Measurements from ENCODE around the gene ANTXR2.

Gene ANTXR2

DNA sequence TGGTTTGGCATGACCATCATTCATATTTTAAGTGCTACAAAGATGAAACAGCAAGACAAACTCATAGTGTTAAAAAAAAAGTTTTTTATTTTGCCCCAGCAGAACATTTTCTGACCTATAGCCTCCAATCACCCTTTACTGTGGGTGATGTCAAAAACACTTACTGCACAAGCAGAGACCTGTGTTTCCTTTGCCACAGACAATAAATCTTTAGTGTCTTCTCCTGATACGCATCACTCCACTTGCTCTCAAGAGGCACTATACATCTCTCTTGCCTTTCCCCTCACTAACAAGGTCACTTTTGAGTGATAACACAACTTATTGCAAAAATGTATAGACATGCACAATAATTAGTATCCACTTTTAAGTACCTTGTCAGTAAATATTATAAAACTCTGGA lies 125.6 kb downstream of the ANTXR2 start:
- Histone ChIP-seq H3K36me3 (no peaks in the 10 kb centered on the region), H3K27me3 (no peaks in the 10 kb centered on the region), H3K9me3 (no peaks in the 10 kb centered on the region), H3K4me3 (ENCODE audit: low read depth, low read length) (no peak overlapping the region), H3K4me1 (no peaks in the 10 kb centered on the region)
- TF ChIP-seq, protein P1, sequence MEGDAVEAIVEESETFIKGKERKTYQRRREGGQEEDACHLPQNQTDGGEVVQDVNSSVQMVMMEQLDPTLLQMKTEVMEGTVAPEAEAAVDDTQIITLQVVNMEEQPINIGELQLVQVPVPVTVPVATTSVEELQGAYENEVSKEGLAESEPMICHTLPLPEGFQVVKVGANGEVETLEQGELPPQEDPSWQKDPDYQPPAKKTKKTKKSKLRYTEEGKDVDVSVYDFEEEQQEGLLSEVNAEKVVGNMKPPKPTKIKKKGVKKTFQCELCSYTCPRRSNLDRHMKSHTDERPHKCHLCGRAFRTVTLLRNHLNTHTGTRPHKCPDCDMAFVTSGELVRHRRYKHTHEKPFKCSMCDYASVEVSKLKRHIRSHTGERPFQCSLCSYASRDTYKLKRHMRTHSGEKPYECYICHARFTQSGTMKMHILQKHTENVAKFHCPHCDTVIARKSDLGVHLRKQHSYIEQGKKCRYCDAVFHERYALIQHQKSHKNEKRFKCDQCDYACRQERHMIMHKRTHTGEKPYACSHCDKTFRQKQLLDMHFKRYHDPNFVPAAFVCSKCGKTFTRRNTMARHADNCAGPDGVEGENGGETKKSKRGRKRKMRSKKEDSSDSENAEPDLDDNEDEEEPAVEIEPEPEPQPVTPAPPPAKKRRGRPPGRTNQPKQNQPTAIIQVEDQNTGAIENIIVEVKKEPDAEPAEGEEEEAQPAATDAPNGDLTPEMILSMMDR (IDR thresholded peaks at IDR 0.05; ENCODE audit: low read depth, low read length), result no peak
- DNase-seq, result no peak

DNA sequence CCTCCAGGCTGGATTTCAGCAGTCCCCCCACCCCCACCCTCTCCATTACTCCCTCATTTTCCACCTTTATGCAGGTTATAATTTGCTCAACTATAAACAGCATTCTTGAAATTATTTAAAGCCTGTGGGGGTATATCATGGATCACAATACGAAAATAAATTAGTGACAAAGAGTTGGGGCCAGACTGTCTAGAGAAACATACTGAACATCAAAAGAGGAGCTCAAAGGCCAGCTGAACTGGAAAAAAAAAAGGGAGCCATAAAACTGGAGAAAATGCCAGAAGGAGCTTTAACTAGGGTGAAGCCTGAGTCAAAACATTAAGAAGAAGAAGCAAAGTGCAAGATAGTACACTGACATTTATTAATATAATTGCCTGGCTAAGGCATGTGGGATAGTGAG lies 137.8 kb downstream of the ANTXR2 start:
- Histone ChIP-seq H3K36me3 (no peaks in the 10 kb centered on the region), H3K27me3 (no peaks in the 10 kb centered on the region), H3K4me1 (peaks cover 6% of the 10 kb centered on the region), H3K9me3 (no peaks in the 10 kb centered on the region), H3K4me3 (ENCODE audit: low read depth, low read length) (no peak overlapping the region)
- TF ChIP-seq, protein P1 (IDR thresholded peaks at IDR 0.05; ENCODE audit: low read depth, low read length), result no peak
- no peak for DNase-seq

DNA sequence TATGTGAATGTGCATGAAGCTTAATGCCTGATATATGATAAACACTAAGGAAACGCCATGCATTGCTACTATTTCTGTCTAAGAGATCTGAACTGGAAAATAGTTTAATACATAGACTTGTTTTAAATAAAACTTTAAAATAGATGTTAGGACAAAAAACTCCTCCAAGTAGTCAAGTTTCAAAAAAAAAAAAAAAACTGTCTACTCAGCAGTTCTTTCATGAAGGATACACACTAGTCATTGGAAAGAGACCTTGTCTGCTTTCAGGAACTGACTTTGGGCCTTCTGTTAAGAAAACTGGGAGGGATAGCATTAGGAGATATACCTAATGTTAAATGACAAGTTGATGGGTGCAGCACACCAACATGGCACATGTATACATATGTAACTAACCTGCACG lies 138.4 kb downstream of the ANTXR2 start:
- DNase-seq, result no peak
- H3K27me3 ChIP-seq, result no peaks in the 10 kb centered on the region
- no peaks in the 10 kb centered on the region for H3K36me3 ChIP-seq
- no peaks in the 10 kb centered on the region for H3K9me3 ChIP-seq
- H3K4me3 ChIP-seq (ENCODE audit: low read depth, low read length), result no peak overlapping the region
- H3K4me1 ChIP-seq, result peaks cover 6% of the 10 kb centered on the region
- TF ChIP-seq, protein P1 (IDR thresholded peaks at IDR 0.05; ENCODE audit: low read depth, low read length), result no peak

DNA sequence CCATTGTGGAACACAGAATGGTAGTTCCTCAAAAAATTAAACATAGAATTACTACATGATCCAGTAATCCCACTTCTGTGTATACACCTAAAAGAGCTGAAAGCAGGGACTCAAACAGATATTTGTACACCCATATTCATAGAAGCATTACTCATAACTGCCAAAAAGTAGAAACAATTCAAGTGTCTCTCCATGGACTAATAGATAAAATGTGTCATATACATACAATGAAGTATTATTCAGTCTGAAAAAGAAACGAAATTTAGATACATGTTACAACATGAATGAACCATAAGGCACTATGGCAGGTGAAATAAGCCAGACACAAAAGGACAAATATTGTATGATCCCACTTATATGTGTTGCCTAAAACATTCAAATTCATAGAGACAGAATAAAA lies 145.1 kb downstream of the ANTXR2 start:
- TF ChIP-seq, protein P1 (IDR thresholded peaks at IDR 0.05; ENCODE audit: low read depth, low read length), result no peak
- Histone ChIP-seq H3K4me3 (ENCODE audit: low read depth, low read length) (no peak overlapping the region), H3K36me3 (no peaks in the 10 kb centered on the region), H3K4me1 (peaks cover 6% of the 10 kb centered on the region), H3K9me3 (no peaks in the 10 kb centered on the region), H3K27me3 (no peaks in the 10 kb centered on the region)
- no peak for DNase-seq

DNA sequence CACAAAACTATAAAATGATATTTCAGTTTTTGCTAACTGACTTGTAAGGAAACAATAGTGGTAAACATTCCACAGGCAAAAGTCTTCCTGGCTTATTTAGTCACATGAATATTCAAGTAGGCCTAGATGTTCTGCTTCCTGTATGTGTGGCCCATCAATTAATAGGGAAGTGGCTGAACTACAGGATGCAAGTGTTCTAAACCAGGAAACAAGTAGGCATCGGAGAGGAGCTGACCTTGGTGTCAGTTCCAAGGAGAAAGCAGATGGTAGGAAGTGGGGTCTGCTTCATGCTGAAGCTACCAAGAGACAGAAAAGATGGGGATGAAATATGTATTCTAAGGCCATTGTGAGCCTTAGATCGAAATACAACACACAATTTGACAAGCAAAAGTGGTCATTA lies 149.7 kb downstream of the ANTXR2 start:
- TF ChIP-seq, protein P1 (IDR thresholded peaks at IDR 0.05; ENCODE audit: low read depth, low read length), result no peak
- Histone ChIP-seq H3K4me1 (peaks cover 5% of the 10 kb centered on the region; the same call in 1 of the 2 replicates), H3K9me3 (no peaks in the 10 kb centered on the region), H3K4me3 (ENCODE audit: low read depth, low read length) (no peak overlapping the region), H3K27me3 (no peaks in the 10 kb centered on the region), H3K36me3 (no peaks in the 10 kb centered on the region)
- no peak for DNase-seq

DNA sequence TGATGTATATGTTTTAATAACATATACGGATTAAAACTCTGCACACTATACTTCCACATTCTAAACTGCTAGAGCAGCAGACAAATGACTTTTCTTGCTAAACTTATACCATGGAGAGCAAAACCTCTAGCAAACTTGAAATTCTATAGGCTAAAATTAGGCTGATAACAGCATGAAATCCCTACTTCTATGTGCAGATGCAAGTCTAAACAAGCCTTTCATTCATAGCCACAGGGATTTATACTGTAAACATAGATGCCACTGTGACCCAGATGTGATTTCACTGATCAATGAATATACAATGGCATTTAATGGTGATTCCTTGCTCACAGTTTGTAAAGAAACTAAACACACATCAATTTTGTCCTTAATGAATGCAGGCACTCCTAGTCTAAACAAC lies 151.0 kb downstream of the ANTXR2 start:
- peaks cover 5% of the 10 kb centered on the region; the same call in 1 of the 2 replicates for H3K4me1 ChIP-seq
- TF ChIP-seq, protein P1 (IDR thresholded peaks at IDR 0.05; ENCODE audit: low read depth, low read length), result no peak
- no peaks in the 10 kb centered on the region for H3K27me3 ChIP-seq
- no peak overlapping the region for H3K4me3 ChIP-seq (ENCODE audit: low read depth, low read length)
- H3K9me3 ChIP-seq, result no peaks in the 10 kb centered on the region
- H3K36me3 ChIP-seq, result no peaks in the 10 kb centered on the region
- DNase-seq, result no peak

All from BE2C (cell line).